HG02970 (cell line): ENCODE results near the gene CAMTA1.

ENCODE experiments used
- ATAC-seq: cut with Tn5 transposase; IDR thresholded peaks from one replicate; pipeline ENCODE4 v1.9.1; 2021; ENCODE audit warnings: mild to moderate bottlenecking, moderate library complexity, moderate number of reproducible peaks; ENCODE audit not compliant: unreplicated experiment, low FRiP score

Gene CAMTA1

GRCh38 chr1:6948861-6949260 is 163.6 kb downstream of the CAMTA1 start:
- no peak for ATAC-seq

- ATAC-seq = no peak
These were observed 164.9 kb downstream of the CAMTA1 start for GRCh38 chr1:6950001-6950765.

DNA sequence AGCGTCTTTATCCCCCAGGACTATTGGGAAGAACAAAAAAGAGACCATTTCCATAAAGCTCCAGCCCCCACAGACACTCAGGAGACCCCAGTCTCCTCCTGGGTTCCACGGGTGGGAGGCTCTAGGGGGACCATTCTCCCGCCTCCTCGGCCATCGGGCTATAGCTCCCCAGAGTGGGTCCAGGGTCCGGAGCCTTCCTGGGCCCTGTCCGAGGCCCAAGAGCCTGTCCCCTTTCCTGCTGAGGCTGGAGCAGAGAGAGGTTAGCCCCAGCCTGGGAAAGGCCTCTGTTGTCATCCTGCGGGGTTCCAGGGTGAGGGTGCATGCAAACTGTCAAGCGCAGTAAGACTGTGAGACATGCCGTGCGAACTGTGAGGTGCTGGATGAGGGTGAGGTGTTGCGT is 166.3 kb downstream of the CAMTA1 start:
- no peak for ATAC-seq

DNA sequence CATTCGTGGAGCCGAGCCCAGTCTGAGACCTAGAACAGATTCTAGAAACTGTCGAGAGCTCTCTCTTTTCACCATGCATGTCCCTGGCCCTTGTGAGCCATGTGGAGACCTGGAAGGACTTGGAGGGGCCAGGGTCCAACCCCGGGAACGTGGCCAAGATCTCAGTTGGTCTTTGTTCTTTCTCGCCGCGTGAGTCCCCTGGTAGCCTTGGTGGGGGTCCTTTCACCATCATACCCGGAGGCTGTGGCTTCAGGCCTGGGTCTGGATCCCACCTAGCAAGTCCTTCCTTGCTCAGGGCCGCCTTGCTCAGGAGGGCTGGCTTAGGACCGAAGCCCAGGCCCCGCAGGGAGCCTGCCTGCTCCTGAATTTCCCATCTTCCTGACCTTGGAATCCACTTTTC is 168.0 kb downstream of the CAMTA1 start:
- no peak for ATAC-seq

- ATAC-seq = no peak
These were observed 168.7 kb downstream of the CAMTA1 start for GRCh38 chr1:6953907-6954364.

DNA sequence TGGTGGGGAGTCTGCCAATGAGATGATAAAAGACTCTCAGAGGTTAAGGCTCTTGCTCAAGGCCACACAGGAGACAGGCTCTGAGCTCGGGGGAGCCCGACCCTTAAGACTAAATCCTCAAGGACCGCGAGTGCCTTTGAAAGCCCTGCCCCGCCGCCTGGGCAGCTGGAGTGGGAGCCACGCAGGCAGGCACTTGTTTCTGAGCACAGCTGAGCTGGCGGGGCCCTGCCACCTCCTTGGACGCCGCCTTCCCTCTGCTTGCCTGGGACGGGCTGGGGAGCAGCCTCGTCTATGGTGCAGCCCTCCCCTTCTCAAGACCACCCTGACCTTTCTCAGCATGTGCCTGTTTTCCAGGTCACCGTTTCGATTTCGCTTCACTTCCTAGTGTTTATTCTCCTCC is 169.3 kb downstream of the CAMTA1 start:
- ATAC-seq = no peak

DNA sequence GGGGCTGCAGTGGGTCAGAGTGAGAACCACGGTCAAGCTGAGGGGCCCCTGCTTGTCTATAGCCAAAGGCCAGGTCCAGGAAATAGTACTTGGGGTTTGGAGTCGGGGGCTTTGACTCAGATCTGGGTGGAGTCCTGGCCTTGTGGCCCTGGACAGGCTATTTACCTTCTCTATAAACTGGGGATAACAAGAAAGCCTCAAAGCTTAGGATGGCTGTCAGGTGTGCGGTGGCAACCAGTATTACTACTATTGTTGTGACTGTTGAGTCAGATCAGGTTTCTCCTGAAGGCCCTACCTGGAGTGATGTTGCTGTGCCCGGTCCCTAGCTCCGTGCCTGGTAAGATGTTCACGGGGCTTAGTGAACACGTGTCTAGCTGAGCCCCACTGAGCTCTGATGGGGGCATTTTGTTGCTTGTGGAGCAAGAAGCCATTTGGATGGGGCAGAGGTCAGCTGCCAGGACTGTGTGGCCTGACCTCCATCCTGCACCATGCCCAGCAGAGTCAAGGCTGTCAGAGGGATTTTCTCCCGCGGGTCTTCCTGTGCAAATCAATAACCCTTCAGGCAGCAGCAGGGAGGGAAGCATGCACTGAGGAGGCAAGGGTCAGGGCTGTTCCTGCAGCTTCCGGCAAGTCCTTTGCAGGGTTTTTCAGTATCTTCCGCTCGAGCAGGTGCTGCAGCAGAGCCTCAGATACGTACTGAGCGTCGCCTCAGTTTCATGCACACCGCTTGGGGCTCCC is 170.3 kb downstream of the CAMTA1 start:
- no peak for ATAC-seq

DNA sequence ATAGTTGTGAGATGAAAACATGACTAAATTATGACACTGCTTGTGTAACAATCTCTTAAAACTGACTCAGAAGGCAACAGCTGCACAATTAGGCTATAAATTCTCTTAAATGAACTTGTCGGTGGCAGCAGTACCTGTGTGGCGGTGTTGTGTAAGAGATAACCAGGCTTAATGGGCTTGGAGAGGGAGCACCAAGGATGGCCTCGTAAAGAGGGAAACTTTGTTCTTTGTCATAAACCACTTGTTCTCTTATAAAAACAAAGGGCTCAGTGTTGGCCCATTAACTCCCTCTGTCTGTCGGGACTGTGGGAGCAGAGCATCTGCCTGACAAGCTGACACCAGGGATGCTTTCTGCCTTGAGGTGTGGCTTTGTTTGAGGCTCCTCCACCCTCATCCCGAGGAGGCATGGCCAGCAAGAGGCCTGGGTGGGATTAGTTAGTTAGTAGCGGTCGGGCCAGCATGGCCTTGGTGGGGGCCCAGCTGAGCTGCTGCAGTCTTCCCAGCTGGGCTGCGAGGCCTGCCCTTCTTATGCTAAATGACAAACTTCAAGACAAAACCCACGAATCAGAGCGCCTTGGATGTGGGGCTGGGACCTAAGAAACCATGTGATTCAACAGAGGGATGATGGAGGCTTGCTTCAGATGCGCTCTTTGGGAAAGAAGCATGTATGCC is 171.4 kb downstream of the CAMTA1 start:
- ATAC-seq = no peak

DNA sequence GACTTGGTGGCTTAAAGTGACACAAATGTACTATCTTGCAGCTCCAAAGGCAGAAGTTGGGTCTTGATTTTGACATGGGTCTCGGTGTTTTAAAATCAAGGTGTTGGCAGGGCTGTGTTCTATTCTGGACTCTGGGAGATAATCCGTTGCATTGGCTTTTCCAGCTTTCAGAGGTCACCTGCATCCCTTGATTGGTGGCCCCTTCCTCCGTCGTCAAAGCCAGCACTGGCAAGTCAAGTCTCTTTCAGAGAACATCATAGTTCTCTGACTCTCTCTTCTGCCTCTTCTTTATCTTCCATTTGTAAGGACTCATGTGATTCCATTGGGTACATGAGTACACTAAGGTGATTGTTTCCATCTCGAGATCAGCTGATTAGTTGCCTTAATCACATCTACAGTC is 172.1 kb downstream of the CAMTA1 start:
- no peak for ATAC-seq

DNA sequence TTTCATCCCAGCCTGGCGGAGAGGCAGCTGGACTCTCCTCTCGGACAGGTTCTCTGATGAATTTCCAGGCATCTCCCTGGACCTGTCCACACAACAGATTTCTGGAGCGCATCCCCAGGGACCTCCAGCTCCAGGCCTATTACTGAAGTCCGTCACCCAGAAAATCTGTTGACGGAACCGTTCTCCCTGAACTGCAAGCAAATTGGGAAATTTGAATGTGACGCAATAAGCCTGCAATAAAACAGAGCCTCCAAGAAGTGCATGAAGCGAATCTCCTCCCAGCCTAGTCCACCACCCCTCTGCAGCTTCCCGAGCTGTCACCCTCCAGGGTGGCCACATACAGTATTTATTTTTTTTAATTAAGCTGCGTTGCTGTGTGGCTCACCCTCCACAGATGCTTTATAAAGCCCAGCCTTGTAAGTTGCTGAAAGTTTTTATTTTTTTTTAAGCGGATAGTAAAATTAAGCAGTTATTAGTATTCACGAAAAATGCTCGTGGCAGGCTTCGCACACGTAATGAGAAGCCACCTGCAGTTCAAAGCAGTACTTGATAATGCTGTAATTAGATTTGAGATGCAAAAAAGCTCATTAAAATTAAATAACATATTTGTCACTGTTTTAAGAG is 173.3 kb downstream of the CAMTA1 start:
- ATAC-seq = no peak

- ATAC-seq = no peak
These were observed 174.2 kb downstream of the CAMTA1 start for GRCh38 chr1:6959491-6959890.

- no peak for ATAC-seq
These were observed 175.1 kb downstream of the CAMTA1 start for GRCh38 chr1:6960291-6960811.

DNA sequence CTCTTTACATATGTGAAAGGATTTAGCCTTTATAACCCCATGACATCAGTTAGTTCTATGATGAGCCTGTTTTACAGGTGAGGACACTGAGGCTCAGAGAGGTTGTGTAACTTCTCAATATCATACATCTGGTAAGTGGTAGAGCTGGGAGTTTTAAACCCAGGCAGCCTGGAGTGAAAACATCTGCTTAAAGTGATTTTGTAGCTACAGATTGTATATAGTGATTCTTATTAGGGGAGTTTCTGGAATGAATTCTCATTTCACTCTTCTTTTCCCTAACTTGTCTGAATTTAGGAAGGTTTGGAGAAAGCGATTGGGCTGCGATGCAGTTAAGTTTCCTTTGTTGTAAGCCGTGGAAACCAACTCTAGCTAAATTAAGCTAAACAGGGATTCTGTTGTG is 175.6 kb downstream of the CAMTA1 start:
- no peak for ATAC-seq

DNA sequence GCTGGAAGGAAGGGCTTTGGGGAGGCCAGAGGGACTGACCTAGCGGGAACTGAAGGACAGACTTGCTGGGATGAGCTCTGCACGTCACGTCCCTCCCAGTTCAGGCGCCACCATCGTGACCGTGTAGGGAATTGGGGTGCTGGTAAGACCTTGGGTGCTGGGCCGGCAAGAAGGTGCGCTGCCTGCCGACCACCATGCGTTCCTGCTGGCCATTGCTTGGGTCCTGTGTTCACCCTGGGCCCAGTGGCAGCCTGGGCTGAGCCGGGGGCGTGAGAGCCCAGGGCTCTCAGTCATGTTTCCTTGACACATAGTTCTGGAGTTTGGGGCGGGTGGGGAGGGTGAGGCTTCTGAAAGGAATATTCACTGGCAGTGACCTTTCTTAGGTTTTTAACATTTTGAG is 176.0 kb downstream of the CAMTA1 start:
- ATAC-seq = no peak

DNA sequence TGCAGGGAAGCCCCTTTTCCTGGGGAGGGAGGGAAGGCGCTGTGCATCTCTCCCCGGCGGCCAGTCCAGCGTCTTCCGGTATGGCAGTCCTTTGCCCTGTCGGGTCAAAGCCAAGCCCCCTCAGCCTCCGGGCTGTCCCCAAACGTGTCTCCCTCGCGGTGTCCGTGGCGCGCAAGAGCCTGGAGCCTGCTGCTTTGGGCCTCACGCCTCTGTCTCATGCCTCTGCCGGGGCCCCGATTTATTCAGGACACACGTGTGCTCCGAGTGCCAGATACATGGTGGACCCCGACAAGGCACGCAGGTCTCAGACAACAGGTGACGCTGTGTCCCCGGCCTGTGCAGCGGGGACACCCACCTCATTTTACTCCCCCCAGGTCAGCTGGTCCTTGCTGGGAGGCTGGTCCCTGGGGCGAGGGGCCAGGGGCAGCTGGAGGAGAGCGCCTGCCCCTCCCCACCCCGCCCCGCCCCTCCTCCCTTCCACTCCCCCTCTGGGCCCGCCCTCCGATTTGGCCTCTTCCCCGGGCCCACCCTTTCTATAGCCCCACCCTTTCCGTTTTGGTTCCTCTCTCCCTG is 176.7 kb downstream of the CAMTA1 start:
- no peak for ATAC-seq

DNA sequence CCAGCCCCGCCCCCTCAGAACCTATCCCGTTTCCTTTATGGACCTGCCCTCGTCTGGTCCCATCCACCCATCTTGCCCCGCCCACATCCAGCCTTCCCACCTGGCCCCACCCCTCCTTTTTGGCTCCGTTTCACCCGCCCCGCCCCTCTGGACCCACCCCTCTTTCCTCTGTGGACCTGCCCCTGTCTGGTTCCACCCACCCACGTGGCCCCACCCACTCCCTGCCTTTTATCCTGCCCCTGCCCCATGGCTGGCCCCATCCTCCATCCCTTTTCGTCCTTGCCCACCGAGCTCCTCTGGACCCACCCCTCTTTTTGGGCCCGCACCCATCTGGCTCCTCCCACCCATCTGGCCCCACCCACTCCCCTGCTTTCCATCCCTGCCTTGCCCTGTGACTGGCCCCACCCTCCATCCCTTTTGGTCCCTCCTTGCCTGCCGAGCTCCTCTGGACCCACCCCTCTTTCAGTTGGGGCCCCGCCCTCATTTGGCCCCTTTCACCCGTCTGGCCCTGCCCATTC is 177.3 kb downstream of the CAMTA1 start:
- no peak for ATAC-seq

DNA sequence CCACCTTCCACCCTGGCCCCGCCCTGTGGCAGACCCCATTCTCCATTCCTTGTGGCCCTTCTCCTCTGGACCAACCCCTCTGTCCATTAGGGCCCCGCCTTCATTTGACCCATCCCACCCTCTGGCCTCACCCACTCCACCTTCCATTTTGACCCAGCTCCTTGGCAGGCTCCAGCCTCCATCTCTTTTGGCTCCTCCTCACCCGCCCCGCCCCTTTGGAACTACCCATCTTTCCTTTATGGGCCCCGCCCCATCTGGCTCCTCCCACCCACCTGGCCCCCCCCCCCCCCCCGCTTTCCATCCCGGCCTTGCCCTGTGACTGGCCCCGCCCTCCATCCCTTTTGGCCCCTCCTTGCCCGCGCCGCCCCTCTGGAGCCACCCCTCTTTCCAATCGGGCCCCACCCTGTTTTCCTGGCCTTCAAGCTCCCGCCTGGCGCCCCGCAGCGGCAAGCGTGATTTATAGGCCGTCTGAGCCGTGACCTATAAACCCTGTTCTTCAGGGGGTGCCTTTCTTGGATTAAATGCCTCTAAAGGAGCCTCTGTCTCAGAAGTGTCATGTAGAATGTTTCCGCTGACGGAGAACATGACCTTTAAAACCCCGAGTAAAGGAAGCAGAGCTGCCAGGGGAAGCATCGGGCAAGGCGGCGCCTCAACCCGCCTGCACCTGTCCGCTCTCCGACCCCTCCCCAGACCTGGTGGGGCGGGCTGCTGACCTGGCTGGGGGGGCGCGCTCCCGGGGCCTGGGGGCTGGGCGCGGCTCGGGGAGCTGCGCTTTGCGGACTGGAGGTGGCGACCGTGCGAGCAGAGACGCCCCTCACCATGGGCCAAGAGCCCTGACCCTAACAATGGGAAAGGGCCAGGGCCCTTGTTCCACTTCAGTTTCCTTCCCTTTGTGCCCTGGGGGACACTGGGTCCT is 178.0 kb downstream of the CAMTA1 start:
- no peak for ATAC-seq

DNA sequence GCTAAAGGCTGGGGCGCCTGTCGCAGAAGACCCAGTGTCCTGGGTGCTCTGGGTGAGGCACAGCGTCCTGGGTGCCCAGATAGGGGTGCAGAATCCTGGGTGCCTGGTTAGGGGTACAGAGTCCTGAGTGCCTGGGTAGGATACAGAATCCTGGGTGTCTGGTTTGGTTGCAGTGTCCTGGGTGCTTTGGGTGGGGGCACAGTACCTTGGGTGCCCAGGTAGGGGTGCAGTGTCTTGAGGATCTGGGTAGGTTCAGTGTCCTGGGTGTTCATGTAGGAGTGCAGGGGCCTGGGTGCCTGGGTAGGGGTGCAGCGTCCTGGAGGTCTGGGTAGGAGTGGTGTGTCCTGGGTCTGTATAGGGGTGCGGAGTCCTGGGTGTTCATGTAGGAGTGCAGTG is 178.7 kb downstream of the CAMTA1 start:
- no peak for ATAC-seq
